Choroid plexus epithelial cell (primary cell): ENCODE measurements around the gene ZFYVE27.
A peak's percentile ranks its signal among the peaks of the same experiment; 100 is the strongest.
"Not testable (repeated sequence)": the region's sequence is repeated elsewhere in the genome, so short reads cannot be mapped to it uniquely, and the experiment has no call there.

ENCODE experiments used
- DNase-seq: peaks from one replicate; pipeline ENCODE4 v3.0.0-alpha.2; 2010; ENCODE audit warnings: low read depth
- H3K4me3 ChIP-seq: 2 replicates; pipeline ENCODE4 v1.5.1; 2011; ENCODE audit warnings: low read depth, mild to moderate bottlenecking, control low read depth, low read length, moderate library complexity
- CTCF ChIP-seq: conservative IDR thresholded peaks from 2 replicates; pipeline ENCODE4 v1.5.1; 2011; ENCODE audit warnings: low read depth, mild to moderate bottlenecking, control low read depth, inconsistent platforms, low read length, moderate library complexity

The ZFYVE27 gene

GRCh38 chr10:97736902-97737769 is at the start of gene ZFYVE27:
TSS of gene ZFYVE27 (plus strand) at chr10:97737128. CDS start at chr10:97738478, 1,350 bp downstream.
- H3K4me3 ChIP-seq: peak within 1 kb of the TSS; percentile 99
- peak; percentile 96 for DNase-seq
- TF ChIP-seq CTCF: no peak

GRCh38 chr10:97687785-97688781 is 48.8 kb upstream of the ZFYVE27 start:
- TF ChIP-seq CTCF: no peak

GRCh38 chr10:97689559-97690020 is 47.3 kb upstream of the ZFYVE27 start:
- DNase-seq: peak; percentile 91
- no peak for TF ChIP-seq CTCF
- no peak overlapping the region for H3K4me3 ChIP-seq

More at GRCh38 chr10:97687785-97688781, 48.8 kb upstream of the ZFYVE27 start:
- peak; percentile 75 for DNase-seq
- H3K4me3 ChIP-seq: peak overlapping the region; percentile 92

GRCh38 chr10:97690133-97690532 is 46.8 kb upstream of the ZFYVE27 start:
- DNase-seq: no peak

GRCh38 chr10:97698072-97698655 is 38.8 kb upstream of the ZFYVE27 start:
- H3K4me3 ChIP-seq, DNase-seq: not testable (repeated sequence)

More at GRCh38 chr10:97690133-97690532, 46.8 kb upstream of the ZFYVE27 start:
- TF ChIP-seq CTCF: no peak
- no peak overlapping the region for H3K4me3 ChIP-seq

GRCh38 chr10:97701438-97702069 is 35.4 kb upstream of the ZFYVE27 start:
- DNase-seq: peak; percentile 87
- peak; percentile 95 for TF ChIP-seq CTCF
- no peak overlapping the region for H3K4me3 ChIP-seq
